NOMO-1 (cell line): ENCODE data around the gene ABLIM3.
"Not testable (repeated sequence)": the region's sequence is repeated elsewhere in the genome, so short reads cannot be mapped to it uniquely, and the experiment has no call there.

ENCODE experiments used
- DNase-seq, 2 experiments: peaks; one replicate each; lab custom pipeline; 2025; ENCODE audit not compliant: unreplicated experiment in 2 of 2; lab: John Stamatoyannopoulos, UW

The ABLIM3 gene

GRCh38 chr5:149182241-149182640, 40.9 kb downstream of the ABLIM3 start:
- no peak for DNase-seq

- no peak for DNase-seq
Observed at GRCh38 chr5:149185067-149185466, 43.8 kb downstream of the ABLIM3 start.

GRCh38 chr5:149186506-149186905, 45.2 kb downstream of the ABLIM3 start:
- DNase-seq: no peak

GRCh38 chr5:149187617-149188016, 46.3 kb downstream of the ABLIM3 start:
- DNase-seq: not testable (repeated sequence)

GRCh38 chr5:149188383-149188782, 47.1 kb downstream of the ABLIM3 start:
- no peak for DNase-seq

GRCh38 chr5:149195337-149195887, 54.1 kb downstream of the ABLIM3 start:
- DNase-seq: no peak

GRCh38 chr5:149195962-149196361, 54.7 kb downstream of the ABLIM3 start:
- no peak for DNase-seq

GRCh38 chr5:149198148-149198547, 56.9 kb downstream of the ABLIM3 start:
- DNase-seq: no peak

GRCh38 chr5:149200355-149200754, 59.1 kb downstream of the ABLIM3 start:
- DNase-seq: no peak

- DNase-seq: no peak
Observed at GRCh38 chr5:149201121-149201637, 59.9 kb downstream of the ABLIM3 start.

- no peak for DNase-seq
Observed at GRCh38 chr5:149202910-149203451, 61.7 kb downstream of the ABLIM3 start.

- no peak for DNase-seq
Observed at GRCh38 chr5:149203921-149204441, 62.7 kb downstream of the ABLIM3 start.

GRCh38 chr5:149205625-149206523, 64.6 kb downstream of the ABLIM3 start:
- DNase-seq: no peak

- no peak for DNase-seq
Observed at GRCh38 chr5:149206524-149207141, 65.3 kb downstream of the ABLIM3 start.

GRCh38 chr5:149207831-149208230, 66.5 kb downstream of the ABLIM3 start:
- DNase-seq: no peak

- DNase-seq: no peak
Observed at GRCh38 chr5:149210225-149210624, 68.9 kb downstream of the ABLIM3 start.

GRCh38 chr5:149210968-149211490, 69.7 kb downstream of the ABLIM3 start:
- no peak for DNase-seq

GRCh38 chr5:149211566-149211965, 70.3 kb downstream of the ABLIM3 start:
- DNase-seq: no peak

GRCh38 chr5:149212198-149212951, 71.1 kb downstream of the ABLIM3 start:
- DNase-seq: no peak

- no peak for DNase-seq
Observed at GRCh38 chr5:149213264-149213880, 72.1 kb downstream of the ABLIM3 start.
